UCSD-AML1 (cell line): ENCODE results near the gene GFOD2.

Experiments used
- DNase-seq: peaks from one replicate; lab custom pipeline; 2025; ENCODE audit not compliant: unreplicated experiment; lab: John Stamatoyannopoulos, UW

GFOD2 gene

GRCh38 chr16:67733734-67734470, 14.8 kb upstream of the GFOD2 start:
- no peak for DNase-seq

GRCh38 chr16:67731753-67732095, 12.6 kb upstream of the GFOD2 start:
- DNase-seq: no peak

- DNase-seq: no peak
These were observed 12.1 kb upstream of the GFOD2 start for GRCh38 chr16:67731071-67731752.

GRCh38 chr16:67730326-67730725, 11.2 kb upstream of the GFOD2 start:
- DNase-seq: no peak

- no peak for DNase-seq
These were observed 10.6 kb upstream of the GFOD2 start for GRCh38 chr16:67729636-67730248.

GRCh38 chr16:67727521-67728485, 8.7 kb upstream of the GFOD2 start:
- DNase-seq: no peak

GRCh38 chr16:67726106-67727034, 7.3 kb upstream of the GFOD2 start:
- no peak for DNase-seq

- no peak for DNase-seq
These were observed 4.8 kb upstream of the GFOD2 start for GRCh38 chr16:67723911-67724305.

GRCh38 chr16:67723151-67723910, 4.2 kb upstream of the GFOD2 start:
- DNase-seq: no peak

- DNase-seq: no peak
These were observed 1.1 kb upstream of the GFOD2 start for GRCh38 chr16:67720236-67720635.

GRCh38 chr16:67719778-67720144, 645 bp upstream of the GFOD2 start:
- peak; percentile 32 for DNase-seq

GRCh38 chr16:67718668-67719047, 458 bp downstream of the GFOD2 start:
- DNase-seq: peak; percentile 28

GRCh38 chr16:67716097-67716496, 3.0 kb downstream of the GFOD2 start:
- no peak for DNase-seq

- DNase-seq: no peak
These were observed 4.6 kb downstream of the GFOD2 start for GRCh38 chr16:67714522-67714921.

GRCh38 chr16:67713647-67714273, 5.4 kb downstream of the GFOD2 start:
- no peak for DNase-seq

GRCh38 chr16:67710607-67711006, 8.5 kb downstream of the GFOD2 start:
- no peak for DNase-seq

GRCh38 chr16:67709050-67709449, 10.1 kb downstream of the GFOD2 start:
- DNase-seq: no peak

- no peak for DNase-seq
These were observed 10.7 kb downstream of the GFOD2 start for GRCh38 chr16:67708368-67708771.

GRCh38 chr16:67707790-67708189, 11.3 kb downstream of the GFOD2 start:
- no peak for DNase-seq
